K562 (cell line): ENCODE results near the gene GRK3. TPM values are rescaled to one million over a fixed set of nuclear protein-coding genes. Genes with fewer than 3 reads are reported as not detected.

Experiments used
- ARID3A ChIP-seq: IDR thresholded peaks from 2 replicates; pipeline ENCODE4 v1.6.1; 2012; ENCODE audit warnings: low read depth, low read length, improper control_type of control experiment, borderline replicate concordance
- CBFA2T3 ChIP-seq: fragments of 450-650 bp; IDR thresholded peaks from 2 replicates; pipeline ENCODE4 v1.6.1; 2017
- CTBP1 ChIP-seq: fragments of 450-650 bp; IDR thresholded peaks from 2 replicates; pipeline ENCODE4 v1.6.1; 2016; ENCODE audit warnings: borderline replicate concordance
- CXXC5 ChIP-seq: fragments of 250-450 bp; sonication (Bioruptor Pico); IDR thresholded peaks from 2 replicates; pipeline ENCODE4 v1.8.0; 2022; ENCODE audit warnings: inconsistent platforms, mild to moderate bottlenecking, moderate library complexity
- ETV6 ChIP-seq, 3 experiments: fragments of 150-350 bp in 1 of 3; sonication (generic) in 1 of 3; formaldehyde crosslinking in 1 of 3; IDR thresholded peaks; 2 replicates each; pipeline versions ENCODE4 v1.6.1 to v1.8.0; 2014 to 2022; ENCODE audit warnings: borderline replicate concordance in 2 of 3, low read depth in 2 of 3, antibody characterized with exemption in 1 of 3, low read length in 1 of 3, mild to moderate bottlenecking in 1 of 3, missing genetic modification reagents in 1 of 3
- GABPA ChIP-seq: fragments of 200-800 bp; sonication (Bioruptor generic); conservative IDR thresholded peaks from 2 replicates; pipeline ENCODE4 v1.6.1; 2016; ENCODE audit warnings: low read depth, missing genetic modification characterization, missing compliant biosample characterization
- ILK ChIP-seq: fragments of 450-650 bp; IDR thresholded peaks from 2 replicates; pipeline ENCODE4 v1.6.1; 2016; ENCODE audit warnings: missing genetic modification characterization, low read depth, mild to moderate bottlenecking, missing compliant biosample characterization, moderate library complexity, borderline replicate concordance
- MAZ ChIP-seq, 2 experiments: fragments of 450-650 bp in 1 of 2; sonication (generic) in 1 of 2; formaldehyde crosslinking; IDR thresholded peaks in 1 of 2; conservative IDR thresholded peaks in 1 of 2; 2 replicates each; pipeline versions ENCODE4 v1.4.0 to v1.5.0; 2020; ENCODE audit warnings: mild to moderate bottlenecking in 1 of 2, missing genetic modification reagents in 1 of 2
- MTA2 ChIP-seq: fragments of 450-650 bp; IDR thresholded peaks from 2 replicates; pipeline ENCODE4 v1.6.1; 2016; ENCODE audit warnings: low read depth
- MTA3 ChIP-seq: fragments of 450-650 bp; formaldehyde crosslinking; IDR thresholded peaks from 2 replicates; pipeline ENCODE4 v1.6.1; 2017; ENCODE audit warnings: mild to moderate bottlenecking, borderline replicate concordance
- POLR2B ChIP-seq: fragments of 450-650 bp; IDR thresholded peaks from 2 replicates; pipeline ENCODE4 v1.6.1; 2018; ENCODE audit warnings: low read depth; ENCODE audit not compliant: partially characterized antibody
- PRMT5 ChIP-seq: sonication (generic); formaldehyde crosslinking; IDR thresholded peaks from 2 replicates; pipeline ENCODE4 v1.5.0; 2020; ENCODE audit warnings: missing genetic modification reagents
- RREB1 ChIP-seq: fragments of 250-450 bp; sonication (Bioruptor Pico); IDR thresholded peaks from 2 replicates; pipeline ENCODE4 v1.4.0; 2020
- SP1 ChIP-seq: sonication (generic); formaldehyde crosslinking; IDR thresholded peaks from 2 replicates; pipeline ENCODE4 v1.8.1; 2022; ENCODE audit warnings: mild to moderate bottlenecking, missing genetic modification reagents
- TCF3 ChIP-seq: sonication (generic); formaldehyde crosslinking; IDR thresholded peaks from 2 replicates; pipeline ENCODE4 v1.4.0; 2020; ENCODE audit warnings: mild to moderate bottlenecking, missing genetic modification reagents
- TSHZ1 ChIP-seq: fragments of 250-450 bp; sonication (Bioruptor Pico); IDR thresholded peaks from 2 replicates; pipeline ENCODE4 v1.4.0; 2020; ENCODE audit warnings: mild to moderate bottlenecking, moderate library complexity
- WHSC1 ChIP-seq: IDR thresholded peaks from one replicate; pipeline ENCODE4 v1.6.1; 2012; ENCODE audit warnings: low read length, control low read depth, inconsistent platforms
- ZKSCAN1 ChIP-seq: fragments of 150-350 bp; IDR thresholded peaks from 2 replicates; pipeline ENCODE4 v1.6.1; 2016; ENCODE audit warnings: low read depth, low read length
- polyA plus RNA-seq, 8 experiments: library from polyadenylated mRNA; depleted of rRNA in 4 of 8; stranded (reverse) in 5 of 8; unstranded in 3 of 8; fragments of >200 nt; fragmentation: Nextera tagmentation in 2 of 8; fragmentation: Illumina TruSeq in 1 of 8; extraction: Ambion mirVana in 2 of 8; extraction: Trizol in 1 of 8; gene quantifications; 2 replicates each; pipeline versions ENCODE4 v1.2.1 to v1.2.3, GENCODE V29; 2011 to 2014; ENCODE audit warnings: inconsistent platforms in 1 of 8, missing spikeins in 1 of 8
- total RNA-seq, 7 experiments: library from RNA; depleted of rRNA in 6 of 7; stranded (reverse); fragments of >200 nt in 6 of 7; fragmentation: Illumina TruSeq in 2 of 7; extraction: Trizol in 2 of 7; gene quantifications; 2 replicates each; pipeline versions ENCODE4 v1.2.1 to v1.2.3, GENCODE V29; 2011 to 2021; ENCODE audit warnings: low replicate concordance in 1 of 7

The GRK3 gene
- total and polyA plus RNA-seq, 9 of the 15 experiments (the other 6 are each of a cell fraction or from before 2014, with no cell fraction given), result 1.4 to 7.6 (median 3.6) TPM

DNA sequence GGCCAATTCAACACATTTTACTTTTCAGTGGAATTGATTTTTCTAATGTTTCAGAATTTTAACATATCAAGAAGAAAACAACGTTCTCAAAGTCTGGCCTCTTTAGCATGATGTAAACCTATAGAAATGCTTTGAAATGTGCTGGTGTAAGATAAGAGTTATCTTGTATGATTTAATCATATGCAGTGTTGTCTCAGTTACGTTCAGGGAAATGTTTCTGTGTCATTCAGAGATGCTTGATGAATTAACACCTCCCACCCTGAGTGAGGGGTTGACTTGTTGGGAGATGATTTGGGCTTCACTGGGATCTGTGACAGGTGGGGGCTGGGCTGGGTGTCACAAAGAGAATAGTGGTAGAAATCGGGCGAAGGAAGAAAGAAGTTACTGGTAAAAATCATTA lies 161.8 kb downstream of the GRK3 start (continued):
- TF ChIP-seq WHSC1, result no peak
- no peak for TF ChIP-seq ETV6 (IDR thresholded peaks at IDR 0.05; ENCODE audit: borderline replicate concordance in 1 of 2, low read depth in 2 of 2, low read length in 1 of 2)
- TF ChIP-seq ETV6 (CRISPR knock-in tag; IDR thresholded peaks at IDR 0.05; ENCODE audit: borderline replicate concordance), result no peak
- TF ChIP-seq CBFA2T3, result peak; percentile 78
- TF ChIP-seq CTBP1, result peak; percentile 63; the same call in 1 of the 2 replicates
- no peak for TF ChIP-seq MTA3
- TF ChIP-seq TSHZ1, result no peak
- peak; percentile 80 for TF ChIP-seq TCF3 (CRISPR knock-in tag)
- TF ChIP-seq MTA2, result peak; percentile 87
- no peak for TF ChIP-seq SP1
- no peak for TF ChIP-seq GABPA (tag)
- no peak for TF ChIP-seq POLR2B
- TF ChIP-seq MAZ (CRISPR knock-in tag; conservative IDR thresholded peaks at IDR 0.05 in 1 of 2, IDR thresholded peaks at IDR 0.05 in 1 of 2), result peak in 1 of 2 experiments; percentile 55; a peak in 2 of 4 replicates
- peak; percentile 72 for TF ChIP-seq CXXC5 (CRISPR knock-in tag)
- TF ChIP-seq PRMT5 (CRISPR knock-in tag), result no peak
- TF ChIP-seq ZKSCAN1, result no peak
- TF ChIP-seq ILK (tag), result no peak
- TF ChIP-seq RREB1 (CRISPR knock-in tag), result no peak
- TF ChIP-seq ARID3A, result peak; percentile 93
